HG03196 (cell line): Measurements from ENCODE around the gene NRP1.

ENCODE experiments used
- ATAC-seq: cut with Tn5 transposase; IDR thresholded peaks from one replicate; pipeline ENCODE4 v1.9.1; 2021; ENCODE audit not compliant: unreplicated experiment

NRP1 gene

GRCh38 chr10:33267708-33268107 lies 66.8 kb downstream of the NRP1 start:
- ATAC-seq = no peak

GRCh38 chr10:33265621-33266020 lies 68.8 kb downstream of the NRP1 start:
- ATAC-seq = no peak

GRCh38 chr10:33263453-33263852 lies 71.0 kb downstream of the NRP1 start:
- ATAC-seq = no peak

- no peak for ATAC-seq
These were observed 71.6 kb downstream of the NRP1 start for GRCh38 chr10:33262871-33263270.

GRCh38 chr10:33260403-33261149 lies 73.9 kb downstream of the NRP1 start:
- no peak for ATAC-seq

GRCh38 chr10:33258967-33259366 lies 75.5 kb downstream of the NRP1 start:
- ATAC-seq = no peak

GRCh38 chr10:33257439-33258080 lies 76.9 kb downstream of the NRP1 start:
- ATAC-seq = no peak

GRCh38 chr10:33256458-33256857 lies 78.0 kb downstream of the NRP1 start:
- ATAC-seq = no peak

- ATAC-seq = no peak
These were observed 79.8 kb downstream of the NRP1 start for GRCh38 chr10:33254556-33255160.

GRCh38 chr10:33253411-33253810 lies 81.1 kb downstream of the NRP1 start:
- ATAC-seq = no peak

- ATAC-seq = no peak
These were observed 81.7 kb downstream of the NRP1 start for GRCh38 chr10:33252794-33253203.

GRCh38 chr10:33252324-33252723 lies 82.1 kb downstream of the NRP1 start:
- no peak for ATAC-seq

GRCh38 chr10:33249659-33250345 lies 84.7 kb downstream of the NRP1 start:
- no peak for ATAC-seq

- ATAC-seq = no peak
These were observed 85.3 kb downstream of the NRP1 start for GRCh38 chr10:33249137-33249536.

- peak; percentile 70 for ATAC-seq
These were observed 85.8 kb downstream of the NRP1 start for GRCh38 chr10:33248638-33249037.

- no peak for ATAC-seq
These were observed 87.1 kb downstream of the NRP1 start for GRCh38 chr10:33247221-33247922.

- ATAC-seq = no peak
These were observed 89.1 kb downstream of the NRP1 start for GRCh38 chr10:33245343-33245742.

GRCh38 chr10:33244354-33244967 lies 90.0 kb downstream of the NRP1 start:
- ATAC-seq = peak; percentile 45

GRCh38 chr10:33243703-33244102 lies 90.8 kb downstream of the NRP1 start:
- ATAC-seq = no peak

GRCh38 chr10:33242931-33243330 lies 91.5 kb downstream of the NRP1 start:
- ATAC-seq = no peak

- ATAC-seq = no peak
These were observed 93.1 kb downstream of the NRP1 start for GRCh38 chr10:33241351-33241750.
